ENCODE data around the gene NPTN.

DNA sequence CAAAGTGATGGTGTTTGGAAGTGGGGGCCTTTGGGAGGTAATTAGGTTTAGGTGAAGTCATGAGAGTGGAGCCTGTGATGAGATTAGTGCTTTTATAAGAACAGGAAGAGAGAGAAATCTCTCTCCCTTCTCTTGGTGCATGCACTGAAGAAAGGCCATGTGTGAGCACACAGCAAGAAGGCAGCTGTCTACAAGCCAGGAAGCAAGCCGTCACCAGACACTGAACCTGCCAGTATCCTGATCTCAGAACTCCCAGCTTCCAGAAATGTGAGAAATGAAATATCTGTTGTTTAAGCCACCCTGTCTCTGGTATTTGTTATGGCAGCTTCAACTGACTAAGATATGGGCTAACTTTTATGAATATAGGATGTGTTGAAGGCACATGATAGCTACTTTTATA, 117.7 kb downstream of the NPTN start:
- no peak for TF ChIP-seq POLR2A (IDR thresholded peaks at IDR 0.05; ENCODE audit: extremely low read depth, insufficient read length)
- TF ChIP-seq, protein P1, sequence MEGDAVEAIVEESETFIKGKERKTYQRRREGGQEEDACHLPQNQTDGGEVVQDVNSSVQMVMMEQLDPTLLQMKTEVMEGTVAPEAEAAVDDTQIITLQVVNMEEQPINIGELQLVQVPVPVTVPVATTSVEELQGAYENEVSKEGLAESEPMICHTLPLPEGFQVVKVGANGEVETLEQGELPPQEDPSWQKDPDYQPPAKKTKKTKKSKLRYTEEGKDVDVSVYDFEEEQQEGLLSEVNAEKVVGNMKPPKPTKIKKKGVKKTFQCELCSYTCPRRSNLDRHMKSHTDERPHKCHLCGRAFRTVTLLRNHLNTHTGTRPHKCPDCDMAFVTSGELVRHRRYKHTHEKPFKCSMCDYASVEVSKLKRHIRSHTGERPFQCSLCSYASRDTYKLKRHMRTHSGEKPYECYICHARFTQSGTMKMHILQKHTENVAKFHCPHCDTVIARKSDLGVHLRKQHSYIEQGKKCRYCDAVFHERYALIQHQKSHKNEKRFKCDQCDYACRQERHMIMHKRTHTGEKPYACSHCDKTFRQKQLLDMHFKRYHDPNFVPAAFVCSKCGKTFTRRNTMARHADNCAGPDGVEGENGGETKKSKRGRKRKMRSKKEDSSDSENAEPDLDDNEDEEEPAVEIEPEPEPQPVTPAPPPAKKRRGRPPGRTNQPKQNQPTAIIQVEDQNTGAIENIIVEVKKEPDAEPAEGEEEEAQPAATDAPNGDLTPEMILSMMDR (IDR thresholded peaks at IDR 0.05; ENCODE audit: low read depth, low read length): no peak
- TF ChIP-seq, protein P2, sequence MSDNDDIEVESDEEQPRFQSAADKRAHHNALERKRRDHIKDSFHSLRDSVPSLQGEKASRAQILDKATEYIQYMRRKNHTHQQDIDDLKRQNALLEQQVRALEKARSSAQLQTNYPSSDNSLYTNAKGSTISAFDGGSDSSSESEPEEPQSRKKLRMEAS (IDR thresholded peaks at IDR 0.05; ENCODE audit: low read depth, low read length): no peak
- no peak for TF ChIP-seq MYC (IDR thresholded peaks at IDR 0.05; ENCODE audit: low read depth, low read length)

Data from NB4 (cell line).